K562 (cell line): ENCODE data around the gene GABRR3. TPM values are rescaled to one million over a fixed set of nuclear protein-coding genes. Genes with fewer than 3 reads are reported as not detected.

ENCODE experiments used
- ATAC-seq: fragments of 200-7000 bp; cut with Tn5 transposase; 3 replicates; pipeline ENCODE4 v1.9.1; 2020; ENCODE audit warnings: moderate library complexity
- BruUV-seq: library from RNA; stranded (reverse); fragments of 400-500 nt; replicated peaks from 2 replicates; lab custom pipeline; 2021; lab: Mats Ljungman, UMichigan
- CTCF ChIA-PET: fragments of 300-600 bp; formaldehyde crosslinking; extraction: SDS; loops from one replicate; lab custom pipeline; 2021; ENCODE audit warnings: low intra/inter-chr PET ratio; lab: Yijun Ruan, JAX
- POLR2A ChIA-PET: fragments of 300-600, 350-650 bp; sonication (Branson Sonifier 250); formaldehyde crosslinking; extraction: SDS; loops from one replicate; lab custom pipeline; 2021; ENCODE audit warnings: antibody characterized with exemption, inconsistent platforms; lab: Yijun Ruan, JAX
- DNase-seq, 4 experiments: peaks; one replicate each; pipeline versions ENCODE4 v3.0.0 to v3.0.0-alpha.2; 2011 to 2018; ENCODE audit warnings: low spot score in 3 of 4, mixed read lengths in 3 of 4; ENCODE audit errors: extremely low read depth in 1 of 4
- FAIRE-seq: peaks from 2 replicates; lab custom pipeline; 2011; peaks lifted over from hg19 to GRCh38; lab: Jason Lieb, UNC
- H2AFZ ChIP-seq: 2 replicates; pipeline ENCODE4 v1.6.0; 2011; ENCODE audit warnings: low read depth, low read length, control low read depth, inconsistent platforms
- H3K27ac ChIP-seq: fragments of 200-600 bp; 3 replicates; pipeline ENCODE4 v1.8.0; 2011; ENCODE audit warnings: low read depth, mild to moderate bottlenecking, control low read depth, inconsistent platforms, low read length, moderate library complexity, mixed read lengths; ENCODE audit errors: extremely low read depth
- H3K27me3 ChIP-seq, 2 experiments: fragments of 300-600 bp in 1 of 2; 2 replicates in 1 of 2; 3 replicates in 1 of 2; pipeline versions ENCODE4 v1.6.0 to v1.8.0; 2011; ENCODE audit warnings: inconsistent platforms in 2 of 2, low read length in 2 of 2, mild to moderate bottlenecking in 1 of 2, mixed read lengths in 1 of 2, moderate library complexity in 1 of 2; ENCODE audit not compliant: control insufficient read depth in 2 of 2, insufficient read depth in 2 of 2
- H3K36me3 ChIP-seq: fragments of 300-600 bp; 3 replicates; pipeline ENCODE4 v1.8.0; 2011; ENCODE audit warnings: mild to moderate bottlenecking, low read length, inconsistent platforms; ENCODE audit not compliant: control insufficient read depth, insufficient read depth
- H3K4me1 ChIP-seq, 2 experiments: fragments of 200-600 bp in 1 of 2; replicated peaks in 1 of 2; 2 replicates in 1 of 2; 3 replicates in 1 of 2; pipeline versions ENCODE4 v1.5.1 to v1.8.0; 2011; ENCODE audit warnings: inconsistent platforms in 2 of 2, low read length in 2 of 2, mild to moderate bottlenecking in 1 of 2, mixed read lengths in 1 of 2, moderate library complexity in 1 of 2; ENCODE audit not compliant: control insufficient read depth in 2 of 2, insufficient read depth in 2 of 2
- H3K4me2 ChIP-seq: 2 replicates; pipeline ENCODE4 v1.6.1; 2011; ENCODE audit warnings: low read length, control low read depth, inconsistent platforms, mixed read lengths; ENCODE audit not compliant: insufficient read depth
- H3K4me3 ChIP-seq: fragments of 200-600 bp; sonication (generic), shearing (Covaris generic); 2 replicates; pipeline ENCODE4 v1.5.1; 2016; ENCODE audit warnings: control low read depth, inconsistent platforms
- H3K79me2 ChIP-seq: fragments of 200-600 bp; 3 replicates; pipeline ENCODE4 v1.8.0; 2011; ENCODE audit warnings: low read length, inconsistent platforms; ENCODE audit not compliant: control insufficient read depth, insufficient read depth
- H3K9ac ChIP-seq, 2 experiments: 2 replicates each; pipeline versions ENCODE4 v1.6.0 to v1.6.1; 2011; ENCODE audit warnings: low read depth in 2 of 2, low read length in 2 of 2, control low read depth in 1 of 2, inconsistent platforms in 1 of 2, mild to moderate bottlenecking in 1 of 2, mixed read lengths in 1 of 2; ENCODE audit not compliant: insufficient read depth in 1 of 2
- H3K9me1 ChIP-seq: one replicate; pipeline ENCODE4 v1.6.0; 2011; ENCODE audit warnings: inconsistent platforms, mild to moderate bottlenecking, low read length, moderate library complexity; ENCODE audit not compliant: control insufficient read depth, insufficient read depth
- H3K9me3 ChIP-seq: replicated peaks from 2 replicates; pipeline ENCODE4 v1.5.1; 2011; ENCODE audit warnings: low read depth, low read length, inconsistent platforms; ENCODE audit not compliant: control insufficient read depth, insufficient read depth
- H4K20me1 ChIP-seq: replicated peaks from 2 replicates; pipeline ENCODE4 v1.6.1; 2011; ENCODE audit warnings: low read length, inconsistent platforms, mixed read lengths; ENCODE audit not compliant: control insufficient read depth, insufficient read depth
- ETV5 ChIP-seq: sonication (generic); formaldehyde crosslinking; IDR thresholded peaks from 2 replicates; pipeline ENCODE4 v1.4.0; 2020; ENCODE audit warnings: low read depth, mild to moderate bottlenecking, missing genetic modification reagents
- EZH2 ChIP-seq: IDR thresholded peaks from 2 replicates; pipeline ENCODE4 v1.6.1; 2012; ENCODE audit warnings: low read depth, mild to moderate bottlenecking, inconsistent platforms, low read length, borderline replicate concordance
- FOXA1 ChIP-seq: fragments of 450-650 bp; IDR thresholded peaks from 2 replicates; pipeline ENCODE4 v1.6.1; 2016; ENCODE audit warnings: mild to moderate bottlenecking, borderline replicate concordance
- FOXK2 ChIP-seq, 2 experiments: fragments of 450-650 bp; IDR thresholded peaks in 1 of 2; conservative IDR thresholded peaks in 1 of 2; 2 replicates each; pipeline ENCODE4 v1.6.1; 2016; ENCODE audit warnings: low read depth in 2 of 2, mild to moderate bottlenecking in 1 of 2
- HOXB6 ChIP-seq: fragments of 250-450 bp; sonication (Bioruptor Pico); IDR thresholded peaks from 2 replicates; pipeline ENCODE4 v1.5.1; 2022; ENCODE audit warnings: mild to moderate bottlenecking, borderline replicate concordance
- MECOM ChIP-seq: fragments of 250-450 bp; sonication (Bioruptor Pico); IDR thresholded peaks from 2 replicates; pipeline ENCODE4 v1.8.0; 2022; ENCODE audit warnings: inconsistent platforms
- MNT ChIP-seq, 2 experiments: fragments of 450-650 bp; conservative IDR thresholded peaks; 2 replicates each; pipeline ENCODE4 v1.6.1; 2017; ENCODE audit warnings: mild to moderate bottlenecking in 2 of 2, moderate library complexity in 2 of 2
- NFE2L1 ChIP-seq: fragments of 450-650 bp; IDR thresholded peaks from 2 replicates; pipeline ENCODE4 v1.6.1; 2016; ENCODE audit warnings: missing genetic modification characterization, low read depth, mild to moderate bottlenecking, missing compliant biosample characterization, moderate library complexity, borderline replicate concordance
- POU5F1 ChIP-seq: fragments of 150-350 bp; IDR thresholded peaks from 2 replicates; pipeline ENCODE4 v1.6.1; 2014; ENCODE audit warnings: borderline replicate concordance, low read length, low read depth, mild to moderate bottlenecking; ENCODE audit not compliant: partially characterized antibody
- PRDM10 ChIP-seq: fragments of 450-650 bp; IDR thresholded peaks from 2 replicates; pipeline ENCODE4 v1.6.1; 2018; ENCODE audit not compliant: partially characterized antibody
- RUNX1 ChIP-seq: sonication (generic); IDR thresholded peaks from 2 replicates; pipeline ENCODE4 v1.6.1; 2016; ENCODE audit warnings: antibody characterized with exemption, low read depth
- ZBTB1 ChIP-seq: sonication (generic); formaldehyde crosslinking; IDR thresholded peaks from 2 replicates; pipeline ENCODE4 v1.8.1; 2023; ENCODE audit warnings: missing genetic modification reagents, low read depth, mild to moderate bottlenecking, borderline replicate concordance
- ZNF124 ChIP-seq: sonication (generic); formaldehyde crosslinking; IDR thresholded peaks from 2 replicates; pipeline ENCODE4 v1.8.1; 2022; ENCODE audit warnings: missing genetic modification reagents
- WGBS: fragments of 100-300 bp; shearing (Covaris generic); methylation state at CpG from one replicate; pipeline ENCODE4 v1.1.6; 2016; ENCODE audit warnings: low coverage, mixed read lengths; ENCODE audit not compliant: insufficient coverage; ENCODE audit errors: missing lambda C conversion rate; 5-methylcytosine and 5-hydroxymethylcytosine counted together
- in situ Hi-C: fragments of 300-500 bp; cut with MboI; formaldehyde crosslinking; loops from 4 replicates; pipeline ENCODE4 v1.15.0; 2018; ENCODE audit warnings: inconsistent platforms, mixed read lengths
- intact Hi-C: fragments of 100-400 bp; cut with micrococcal nuclease; formaldehyde crosslinking; loops from 2 replicates; pipeline ENCODE4 v1.14.2; 2022
- polyA plus RNA-seq, 8 experiments: library from polyadenylated mRNA; depleted of rRNA in 4 of 8; stranded (reverse) in 5 of 8; unstranded in 3 of 8; fragments of >200 nt; fragmentation: Nextera tagmentation in 2 of 8; fragmentation: Illumina TruSeq in 1 of 8; extraction: Ambion mirVana in 2 of 8; extraction: Trizol in 1 of 8; gene quantifications; 2 replicates each; pipeline versions ENCODE4 v1.2.1 to v1.2.3, GENCODE V29; 2011 to 2014; ENCODE audit warnings: inconsistent platforms in 1 of 8, missing spikeins in 1 of 8
- total RNA-seq, 7 experiments: library from RNA; depleted of rRNA in 6 of 7; stranded (reverse); fragments of >200 nt in 6 of 7; fragmentation: Illumina TruSeq in 2 of 7; extraction: Trizol in 2 of 7; gene quantifications; 2 replicates each; pipeline versions ENCODE4 v1.2.1 to v1.2.3, GENCODE V29; 2011 to 2021; ENCODE audit warnings: low replicate concordance in 1 of 7

Gene GABRR3
- total and polyA plus RNA-seq, 9 of the 15 experiments (the other 6 are each of a cell fraction or from before 2014, with no cell fraction given) = not detected

- 73% methylated on average over 5 of the region's 9 CpGs for WGBS
- Histone ChIP-seq H3K9ac (peak overlapping the region in 1 of 2 experiments; percentile 68; a peak in 2 of 4 replicates), H3K4me2 (0 out of 2 replicates have a peak overlapping the region, but pooled peaks have one; percentile 11), H3K4me1 (peaks cover 0 to 10% of the 10 kb centered on the region in 2 experiments; a peak in 4 of 5 replicates), H3K79me2 (peaks cover 37% of the 10 kb centered on the region), H3K27ac (no peak overlapping the region), H2AFZ (peak overlapping the region; percentile 84), H3K9me3 (no peaks in the 10 kb centered on the region), H3K4me3 (no peak overlapping the region), H3K9me1 (no peaks in the 10 kb centered on the region), H3K36me3 (no peaks in the 10 kb centered on the region), H4K20me1 (no peaks in the 10 kb centered on the region), H3K27me3 (no peaks in the 10 kb centered on the region)
- ATAC-seq = no peak
- TF ChIP-seq HOXB6 (no peak), ETV5 (CRISPR knock-in tag) (no peak), EZH2 (no peak), NFE2L1 (no peak), MECOM (CRISPR knock-in tag) (no peak), FOXK2 (conservative IDR thresholded peaks at IDR 0.05 in 1 of 2, IDR thresholded peaks at IDR 0.05 in 1 of 2; ENCODE audit: low read depth in 2 of 2) (no peak), ZBTB1 (CRISPR knock-in tag) (no peak), FOXA1 (no peak), PRDM10 (no peak), MNT (conservative IDR thresholded peaks at IDR 0.05) (no peak), ZNF124 (CRISPR knock-in tag) (no peak), RUNX1 (no peak), POU5F1 (no peak)
- in situ Hi-C loops (no loop called here), intact Hi-C loops (loop anchor here (5.0 kb wide), 1 partner anchor 61 kb away; no protein-coding TSS in a partner anchor)
- no peak for DNase-seq
- TSS peak; percentile 58 for BruUV-seq
- CTCF ChIA-PET = interaction anchor here (0.9 kb wide), 1 partner anchor 50 kb away, joined by 4 read pairs; no protein-coding TSS in a partner anchor
- POLR2A ChIA-PET = no interaction called here
- FAIRE-seq = no peak
Measured at GRCh38 chr3:97972976-97973375, 62.1 kb downstream of the GABRR3 start.
